Epithelial cell of proximal tubule (primary cell): Measurements from ENCODE around the gene ARID5A. TPM values are rescaled to one million over a fixed set of nuclear protein-coding genes. Genes with fewer than 3 reads are reported as not detected.

Experiments used
- DNase-seq: peaks from one replicate; pipeline ENCODE4 v3.0.0-alpha.2; 2011; ENCODE audit warnings: low read depth
- H3K4me3 ChIP-seq: 2 replicates; pipeline ENCODE4 v1.5.1; 2011; ENCODE audit warnings: low read depth, mild to moderate bottlenecking, low read length
- total RNA-seq: library from RNA; depleted of rRNA; stranded (reverse); fragments of >200 nt; gene quantifications from 2 replicates; pipeline ENCODE4 v1.2.3, GENCODE V29; 2015
- TF ChIP-seq, protein P1 (sequence below): conservative IDR thresholded peaks from 2 replicates; pipeline ENCODE4 v1.5.1; 2012; ENCODE audit warnings: low read depth, mild to moderate bottlenecking, low read length

ARID5A gene
- total RNA-seq, 1 donor from 2014 or later, result 20.8 TPM

- TF ChIP-seq, protein P1, sequence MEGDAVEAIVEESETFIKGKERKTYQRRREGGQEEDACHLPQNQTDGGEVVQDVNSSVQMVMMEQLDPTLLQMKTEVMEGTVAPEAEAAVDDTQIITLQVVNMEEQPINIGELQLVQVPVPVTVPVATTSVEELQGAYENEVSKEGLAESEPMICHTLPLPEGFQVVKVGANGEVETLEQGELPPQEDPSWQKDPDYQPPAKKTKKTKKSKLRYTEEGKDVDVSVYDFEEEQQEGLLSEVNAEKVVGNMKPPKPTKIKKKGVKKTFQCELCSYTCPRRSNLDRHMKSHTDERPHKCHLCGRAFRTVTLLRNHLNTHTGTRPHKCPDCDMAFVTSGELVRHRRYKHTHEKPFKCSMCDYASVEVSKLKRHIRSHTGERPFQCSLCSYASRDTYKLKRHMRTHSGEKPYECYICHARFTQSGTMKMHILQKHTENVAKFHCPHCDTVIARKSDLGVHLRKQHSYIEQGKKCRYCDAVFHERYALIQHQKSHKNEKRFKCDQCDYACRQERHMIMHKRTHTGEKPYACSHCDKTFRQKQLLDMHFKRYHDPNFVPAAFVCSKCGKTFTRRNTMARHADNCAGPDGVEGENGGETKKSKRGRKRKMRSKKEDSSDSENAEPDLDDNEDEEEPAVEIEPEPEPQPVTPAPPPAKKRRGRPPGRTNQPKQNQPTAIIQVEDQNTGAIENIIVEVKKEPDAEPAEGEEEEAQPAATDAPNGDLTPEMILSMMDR, result no peak
- no peak for DNase-seq
- H3K4me3 ChIP-seq, result no peak overlapping the region
These were observed 29.7 kb upstream of the ARID5A start for GRCh38 chr2:96506907-96507240.

GRCh38 chr2:96507957-96508520 is 28.5 kb upstream of the ARID5A start:
- TF ChIP-seq, protein P1, result peak; percentile 81
- no peak for DNase-seq
- peak overlapping the region; percentile 50 for H3K4me3 ChIP-seq

GRCh38 chr2:96508521-96509113 is 27.9 kb upstream of the ARID5A start:
- TF ChIP-seq, protein P1, result no peak
- H3K4me3 ChIP-seq, result no peak overlapping the region
- no peak for DNase-seq

GRCh38 chr2:96509114-96509846 is 27.3 kb upstream of the ARID5A start:
- TF ChIP-seq, protein P1, result peak; percentile 92
- DNase-seq, result peak; percentile 35
- H3K4me3 ChIP-seq, result no peak overlapping the region

DNA sequence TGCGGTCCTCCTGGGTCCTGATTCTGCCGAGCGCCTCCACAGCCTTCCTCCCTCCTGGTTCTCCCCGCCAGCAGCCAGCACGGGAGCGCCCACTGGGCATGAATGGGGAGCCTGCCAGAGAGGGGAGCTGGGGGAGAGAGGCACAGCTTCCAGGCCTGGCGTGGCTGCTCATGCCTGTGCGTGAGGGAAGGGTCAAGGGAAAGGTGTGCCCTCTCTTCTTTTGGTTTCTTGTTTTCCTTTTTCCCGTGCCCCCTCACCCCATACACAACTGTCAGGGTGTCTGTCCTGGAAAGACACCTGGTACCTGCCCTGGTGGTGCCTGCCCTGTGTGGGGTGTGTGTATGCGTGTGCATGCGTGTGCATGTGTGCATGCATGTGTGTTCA is 26.7 kb upstream of the ARID5A start:
- no peak for DNase-seq
- TF ChIP-seq, protein P1, result no peak
- H3K4me3 ChIP-seq, result no peak overlapping the region

GRCh38 chr2:96510931-96511595 is 25.5 kb upstream of the ARID5A start:
- H3K4me3 ChIP-seq, result no peak overlapping the region
- TF ChIP-seq, protein P1, result no peak
- DNase-seq, result no peak
